ENCODE results near the gene EGF. TPM values are rescaled to one million over a fixed set of nuclear protein-coding genes. Genes with fewer than 3 reads are reported as not detected.

Gene EGF
- total RNA-seq (2021; fragmentation: NEBNext Ultra II Directional; extraction: Animal tissue kit (Norgen Biotek cat#: 25700)), result 1 to 10 TPM; 1.1 to 2.2 (median 1.7) TPM
- long read RNA-seq, result 0 reads

DNA sequence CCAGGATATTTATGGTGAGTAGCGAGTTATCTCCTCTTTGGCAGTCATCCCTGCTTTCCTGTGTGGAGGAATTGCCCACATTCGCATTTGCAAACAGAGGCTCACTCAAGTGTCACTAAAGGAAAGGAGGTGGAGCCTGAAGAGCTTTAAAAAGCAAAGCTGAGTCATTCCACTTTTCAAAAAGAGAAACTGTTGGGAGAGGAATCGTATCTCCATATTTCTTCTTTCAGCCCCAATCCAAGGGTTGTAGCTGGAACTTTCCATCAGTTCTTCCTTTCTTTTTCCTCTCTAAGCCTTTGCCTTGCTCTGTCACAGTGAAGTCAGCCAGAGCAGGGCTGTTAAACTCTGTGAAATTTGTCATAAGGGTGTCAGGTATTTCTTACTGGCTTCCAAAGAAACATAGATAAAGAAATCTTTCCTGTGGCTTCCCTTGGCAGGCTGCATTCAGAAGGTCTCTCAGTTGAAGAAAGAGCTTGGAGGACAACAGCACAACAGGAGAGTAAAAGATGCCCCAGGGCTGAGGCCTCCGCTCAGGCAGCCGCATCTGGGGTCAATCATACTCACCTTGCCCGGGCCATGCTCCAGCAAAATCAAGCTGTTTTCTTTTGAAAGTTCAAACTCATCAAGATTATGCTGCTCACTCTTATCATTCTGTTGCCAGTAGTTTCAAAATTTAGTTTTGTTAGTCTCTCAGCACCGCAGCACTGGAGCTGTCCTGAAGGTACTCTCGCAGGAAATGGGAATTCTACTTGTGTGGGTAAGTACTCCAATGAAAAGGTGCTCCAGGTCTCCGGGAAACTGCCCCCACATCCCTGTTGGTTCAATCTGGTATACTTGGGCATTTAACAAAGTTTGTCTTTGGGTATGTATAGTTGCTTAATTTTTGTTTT lies at the start of gene EGF:
EGF (plus strand) TSS at position 178 of the 890 bp plus-strand sequence; CDS start at position 631, 453 bp downstream.
- TF ChIP-seq CTCF (IDR thresholded peaks at IDR 0.05), result no peak
- Mint-ChIP-seq H3K27ac (peak within 1 kb of the TSS; percentile 67), H3K27me3 (ENCODE audit: insufficient read depth) (peaks cover 6% of the 10 kb centered on the region), H3K4me3 (peak within 1 kb of the TSS; percentile 61), H3K9me3 (no peaks in the 10 kb centered on the region), H3K36me3 (ENCODE audit: low read depth) (no peaks in the 10 kb centered on the region), H3K4me1 (ENCODE audit: low read depth) (peaks cover 24% of the 10 kb centered on the region)
- DNase-seq, result peak; percentile 30

- Mint-ChIP-seq H3K27ac (no peak overlapping the region), H3K4me1 (ENCODE audit: low read depth) (no peaks in the 10 kb centered on the region), H3K9me3 (peaks cover 6% of the 10 kb centered on the region; the same call in 1 of the 2 replicates), H3K27me3 (ENCODE audit: insufficient read depth) (peaks cover 6% of the 10 kb centered on the region; the same call in 1 of the 2 replicates), H3K4me3 (no peak overlapping the region), H3K36me3 (ENCODE audit: low read depth) (peaks cover 1% of the 10 kb centered on the region)
- no peak for TF ChIP-seq CTCF (IDR thresholded peaks at IDR 0.05)
- DNase-seq, result no peak
These were observed 48.5 kb upstream of the EGF start for GRCh38 chr4:109864134-109864533.

GRCh38 chr4:109870061-109870460 lies 42.6 kb upstream of the EGF start:
- no peak for DNase-seq
- no peak overlapping the region for H3K4me3 Mint-ChIP-seq
- H3K27me3 Mint-ChIP-seq (ENCODE audit: insufficient read depth), result peaks cover 2% of the 10 kb centered on the region; the same call in 1 of the 2 replicates
- no peak overlapping the region for H3K27ac Mint-ChIP-seq
- peaks cover 11% of the 10 kb centered on the region; the same call in 1 of the 2 replicates for H3K4me1 Mint-ChIP-seq (ENCODE audit: low read depth)
- no peak for TF ChIP-seq CTCF (IDR thresholded peaks at IDR 0.05)
- no peaks in the 10 kb centered on the region for H3K9me3 Mint-ChIP-seq
- no peaks in the 10 kb centered on the region for H3K36me3 Mint-ChIP-seq (ENCODE audit: low read depth)

GRCh38 chr4:109872065-109872464 lies 40.6 kb upstream of the EGF start:
- H3K9me3 Mint-ChIP-seq, result no peaks in the 10 kb centered on the region
- TF ChIP-seq CTCF (IDR thresholded peaks at IDR 0.05), result no peak
- DNase-seq, result no peak
- H3K27me3 Mint-ChIP-seq (ENCODE audit: insufficient read depth), result peaks cover 5% of the 10 kb centered on the region
- no peak overlapping the region for H3K4me3 Mint-ChIP-seq
- H3K4me1 Mint-ChIP-seq (ENCODE audit: low read depth), result peaks cover 15% of the 10 kb centered on the region; the same call in 1 of the 2 replicates
- no peaks in the 10 kb centered on the region for H3K36me3 Mint-ChIP-seq (ENCODE audit: low read depth)
- no peak overlapping the region for H3K27ac Mint-ChIP-seq

- H3K36me3 Mint-ChIP-seq (ENCODE audit: low read depth), result no peaks in the 10 kb centered on the region
- H3K27ac Mint-ChIP-seq, result no peak overlapping the region
- peaks cover 15% of the 10 kb centered on the region; the same call in 1 of the 2 replicates for H3K4me1 Mint-ChIP-seq (ENCODE audit: low read depth)
- peaks cover 5% of the 10 kb centered on the region for H3K27me3 Mint-ChIP-seq (ENCODE audit: insufficient read depth)
- no peaks in the 10 kb centered on the region for H3K9me3 Mint-ChIP-seq
- TF ChIP-seq CTCF (IDR thresholded peaks at IDR 0.05), result no peak
- no peak for DNase-seq
- no peak overlapping the region for H3K4me3 Mint-ChIP-seq
These were observed 39.6 kb upstream of the EGF start for GRCh38 chr4:109872950-109873656.
